ENCODE measurements around the gene AGPAT1.
A peak's percentile ranks its signal among the peaks of the same experiment; 100 is the strongest.

AGPAT1 gene

DNA sequence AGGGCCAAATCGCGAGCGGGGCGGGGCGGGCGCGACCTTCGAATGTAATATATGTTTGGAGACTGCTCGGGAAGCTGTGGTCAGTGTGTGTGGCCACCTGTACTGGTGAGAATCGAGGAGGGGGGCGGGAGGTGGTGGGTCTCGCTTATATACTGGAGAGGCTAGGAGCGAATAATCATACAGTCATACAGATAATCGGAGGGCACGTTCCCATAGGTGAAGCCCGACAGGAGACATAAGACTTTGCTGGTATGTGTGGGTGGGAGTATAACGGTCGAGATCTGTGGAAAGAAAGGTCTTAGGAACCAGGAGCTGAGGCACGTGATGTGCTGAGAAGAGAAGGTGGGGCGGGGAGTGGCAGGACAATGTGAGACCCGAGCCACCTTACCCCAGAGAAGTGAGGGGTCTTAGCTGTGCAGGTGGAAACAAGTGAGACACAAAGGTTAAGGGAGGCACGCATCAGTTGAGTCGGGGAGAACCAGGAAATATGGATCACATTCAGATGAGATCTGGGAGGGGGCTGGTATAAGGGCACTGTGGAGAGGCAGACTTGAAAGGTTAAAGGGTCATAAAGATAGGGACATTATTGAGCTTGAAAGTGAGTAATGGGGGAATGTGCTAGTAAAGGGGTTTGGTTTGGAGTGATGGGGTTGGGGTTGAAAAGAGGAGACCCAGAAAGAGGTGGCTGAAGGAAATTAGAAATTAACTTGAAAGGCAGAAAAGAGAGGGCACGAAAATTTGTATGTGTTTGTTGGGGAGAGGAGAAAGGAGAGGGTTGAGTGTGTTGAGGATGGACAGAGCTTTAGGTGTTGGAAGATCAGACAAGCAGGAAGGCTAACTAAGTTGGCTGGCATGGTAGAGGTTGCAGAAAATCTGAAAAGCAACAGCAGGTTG is 2.9 kb upstream of the AGPAT1 start:
- peak overlapping the region; percentile 75; the same call in 1 of the 2 replicates for H3K4me3 ChIP-seq (ENCODE audit: low read length)
- no peak overlapping the region for H3K27ac ChIP-seq (ENCODE audit: low read length)
- no peak for DNase-seq (ENCODE audit: low read depth, low spot score)
- H3K9me3 ChIP-seq (ENCODE audit: control insufficient read depth, insufficient read depth, low read length): no peaks in the 10 kb centered on the region
- no peaks in the 10 kb centered on the region for H3K27me3 ChIP-seq (ENCODE audit: control insufficient read depth, insufficient read depth, low read length)
- WGBS (ENCODE audit: insufficient coverage, insufficient read length): 100% methylated on average over 1 of the region's 24 CpGs
- no peaks in the 10 kb centered on the region; the same call in 1 of the 2 replicates for H3K4me1 ChIP-seq (ENCODE audit: control insufficient read depth, insufficient read depth, low read length)
- peaks cover 8% of the 10 kb centered on the region for H3K36me3 ChIP-seq (ENCODE audit: control insufficient read depth, insufficient read depth, low read length)

DNA sequence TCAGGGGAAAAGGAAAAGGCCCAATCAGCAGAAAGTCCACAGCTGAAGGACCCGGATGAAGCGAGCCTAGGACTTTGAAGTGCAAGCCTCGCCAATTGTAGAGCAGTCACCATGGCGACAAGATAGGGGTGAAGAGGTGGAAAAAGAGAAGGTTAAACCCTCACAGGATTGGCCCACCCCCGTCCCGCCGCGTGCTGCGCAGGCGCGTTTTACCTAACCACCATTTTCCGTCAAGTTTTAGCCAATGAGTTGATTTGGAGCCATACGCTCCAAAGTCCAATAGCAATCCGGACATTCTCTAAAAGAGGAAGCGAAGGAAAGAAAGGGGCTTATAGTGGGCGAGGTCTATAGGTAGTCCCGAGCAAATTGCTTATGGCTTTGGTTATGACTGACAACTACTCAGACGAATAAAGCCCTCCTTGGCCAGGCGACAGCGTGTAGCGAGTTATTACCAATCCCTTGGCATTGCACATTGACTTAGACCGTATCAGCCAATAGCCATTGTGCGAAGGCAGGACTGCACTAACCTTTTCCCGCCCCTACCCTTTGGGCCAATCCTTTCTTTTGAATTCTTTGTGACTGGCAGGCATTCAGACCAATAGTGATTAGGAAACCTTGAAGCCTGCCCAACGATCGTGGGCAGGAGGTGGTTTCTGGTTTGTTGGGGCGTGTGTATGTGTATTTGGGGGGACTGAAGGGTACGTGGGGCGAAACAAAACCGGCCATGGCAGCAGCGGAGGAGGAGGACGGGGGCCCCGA is 2.1 kb upstream of the AGPAT1 start, which contains the start of gene RNF5:
Gene RNF5 (plus strand): TSS at position 618 of the 759 bp plus-strand sequence. CDS start 107 bp downstream, at position 725.
- DNase-seq (ENCODE audit: low read depth, low spot score): peak; percentile 96
- Histone ChIP-seq H3K4me1 (ENCODE audit: control insufficient read depth, insufficient read depth, low read length) (no peaks in the 10 kb centered on the region; the same call in 1 of the 2 replicates), H3K9me3 (ENCODE audit: control insufficient read depth, insufficient read depth, low read length) (no peaks in the 10 kb centered on the region), H3K27me3 (ENCODE audit: control insufficient read depth, insufficient read depth, low read length) (no peaks in the 10 kb centered on the region), H3K4me3 (ENCODE audit: low read length) (peak within 1 kb of the TSS; percentile 98; the same call in 1 of the 2 replicates), H3K27ac (ENCODE audit: low read length) (no peak within 1 kb of the TSS), H3K36me3 (ENCODE audit: control insufficient read depth, insufficient read depth, low read length) (peaks cover 6% of the 10 kb centered on the region)
- no CpG with 5 or more reads among the region's 33 CpGs for WGBS (ENCODE audit: insufficient coverage, insufficient read length)

DNA sequence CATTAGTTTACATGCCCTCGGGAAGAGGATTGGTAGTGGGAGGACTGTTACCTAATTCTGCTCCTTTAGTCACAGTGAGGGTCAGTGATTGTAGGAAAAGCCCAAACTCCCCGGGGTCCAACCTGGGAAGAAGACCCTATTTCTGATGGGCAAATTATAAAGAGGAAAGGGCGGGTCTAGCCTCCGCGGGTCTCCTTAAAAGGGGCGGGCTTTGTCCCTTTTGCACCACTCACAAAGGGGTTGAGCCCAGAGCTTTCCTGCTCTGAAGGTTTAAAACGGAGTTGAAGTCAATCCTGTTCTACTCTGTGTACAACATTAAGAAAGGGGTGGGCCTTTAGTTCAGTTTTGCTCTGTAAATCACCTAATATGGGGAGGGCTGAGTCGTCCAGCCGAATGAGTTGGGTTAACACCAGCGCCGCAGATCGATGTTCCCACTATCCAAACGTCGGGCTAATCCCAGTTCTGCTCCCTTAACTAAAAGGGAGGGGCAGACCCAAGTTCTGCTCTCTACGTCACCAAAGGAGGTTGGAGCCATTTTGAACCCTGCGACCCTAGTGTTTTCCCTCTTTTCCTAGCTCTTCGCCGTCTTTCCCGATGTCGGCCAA is 1.4 kb upstream of the AGPAT1 start:
- DNase-seq (ENCODE audit: low read depth, low spot score): peak; percentile 98
- Histone ChIP-seq H3K4me1 (ENCODE audit: control insufficient read depth, insufficient read depth, low read length) (peaks cover 2% of the 10 kb centered on the region; the same call in 1 of the 2 replicates), H3K27me3 (ENCODE audit: control insufficient read depth, insufficient read depth, low read length) (no peaks in the 10 kb centered on the region), H3K9me3 (ENCODE audit: control insufficient read depth, insufficient read depth, low read length) (no peaks in the 10 kb centered on the region), H3K36me3 (ENCODE audit: control insufficient read depth, insufficient read depth, low read length) (peaks cover 6% of the 10 kb centered on the region; the same call in 1 of the 2 replicates), H3K27ac (ENCODE audit: low read length) (peak overlapping the region; percentile 49), H3K4me3 (ENCODE audit: low read length) (peak overlapping the region; percentile 98; the same call in 1 of the 2 replicates)
- WGBS (ENCODE audit: insufficient coverage, insufficient read length): no CpG with 5 or more reads among the region's 20 CpGs

DNA sequence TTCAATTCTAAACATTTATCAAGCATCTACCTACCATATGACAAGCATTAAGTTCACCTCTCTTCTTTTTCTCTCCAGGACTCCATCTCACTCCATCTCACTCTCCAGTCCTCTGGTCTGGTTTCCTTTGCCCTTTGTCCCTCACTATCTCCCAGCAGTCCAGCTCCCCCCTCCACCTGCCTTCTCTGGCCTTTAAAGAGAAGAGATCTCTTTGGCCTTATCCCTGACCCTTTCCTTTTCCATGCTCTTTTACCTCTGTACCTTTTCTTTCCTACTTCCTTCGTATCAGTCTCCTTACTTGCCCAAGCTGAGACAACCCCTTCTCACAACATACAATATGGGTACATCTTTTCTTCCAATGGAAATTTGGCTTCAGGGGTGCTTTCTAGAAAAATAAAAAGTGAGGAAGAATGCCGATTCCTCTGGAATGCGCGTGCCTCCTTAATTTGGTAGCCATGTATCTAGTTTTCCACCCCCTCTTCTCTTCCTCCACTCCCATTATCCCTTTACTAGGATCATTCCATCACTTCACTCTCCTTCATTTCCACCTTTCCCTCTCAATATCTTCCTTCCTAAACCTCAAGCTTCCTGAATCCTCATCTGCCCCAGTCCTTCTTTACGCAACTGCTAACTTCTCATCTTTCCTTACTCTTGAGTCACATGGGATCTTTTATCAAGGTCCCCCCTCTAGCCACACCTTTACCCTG is 745 bp upstream of the AGPAT1 start:
- Histone ChIP-seq H3K9me3 (ENCODE audit: control insufficient read depth, insufficient read depth, low read length) (no peaks in the 10 kb centered on the region), H3K4me3 (ENCODE audit: low read length) (peak overlapping the region; percentile 98; the same call in 1 of the 2 replicates), H3K36me3 (ENCODE audit: control insufficient read depth, insufficient read depth, low read length) (peaks cover 6% of the 10 kb centered on the region; the same call in 1 of the 2 replicates), H3K27ac (ENCODE audit: low read length) (peak overlapping the region; percentile 49), H3K4me1 (ENCODE audit: control insufficient read depth, insufficient read depth, low read length) (peaks cover 2% of the 10 kb centered on the region; the same call in 1 of the 2 replicates), H3K27me3 (ENCODE audit: control insufficient read depth, insufficient read depth, low read length) (no peaks in the 10 kb centered on the region)
- WGBS (ENCODE audit: insufficient coverage, insufficient read length): 100% methylated on average over 1 of the region's 5 CpGs
- DNase-seq (ENCODE audit: low read depth, low spot score): no peak

DNA sequence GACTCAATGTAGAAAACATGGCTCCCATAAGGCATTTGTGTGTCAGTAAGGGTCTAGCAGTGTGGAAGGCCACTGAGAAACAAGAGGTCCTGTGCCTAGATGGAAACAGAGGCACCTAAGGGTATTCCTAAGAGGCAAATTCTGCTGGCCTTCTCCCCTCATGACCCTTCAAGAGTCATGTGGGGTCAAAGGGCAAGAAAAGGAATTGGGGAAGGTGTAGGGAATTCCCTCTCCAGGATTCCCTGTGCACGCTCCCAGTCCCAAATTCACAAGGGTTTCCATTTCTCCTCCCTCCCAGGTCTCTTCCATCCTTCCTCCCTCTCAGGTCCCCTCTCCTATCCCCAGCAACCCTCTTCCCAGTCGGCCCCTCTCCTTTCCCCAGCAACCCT is 568 bp downstream of the AGPAT1 start:
- Histone ChIP-seq H3K27ac (ENCODE audit: low read length) (no peak overlapping the region), H3K4me1 (ENCODE audit: control insufficient read depth, insufficient read depth, low read length) (peaks cover 2% of the 10 kb centered on the region; the same call in 1 of the 2 replicates), H3K27me3 (ENCODE audit: control insufficient read depth, insufficient read depth, low read length) (no peaks in the 10 kb centered on the region), H3K36me3 (ENCODE audit: control insufficient read depth, insufficient read depth, low read length) (peaks cover 8% of the 10 kb centered on the region; the same call in 1 of the 2 replicates), H3K9me3 (ENCODE audit: control insufficient read depth, insufficient read depth, low read length) (no peaks in the 10 kb centered on the region), H3K4me3 (ENCODE audit: low read length) (peak overlapping the region; percentile 98; the same call in 1 of the 2 replicates)
- WGBS (ENCODE audit: insufficient coverage, insufficient read length): no CpG with 5 or more reads among the region's 2 CpGs
- no peak for DNase-seq (ENCODE audit: low read depth, low spot score)

DNA sequence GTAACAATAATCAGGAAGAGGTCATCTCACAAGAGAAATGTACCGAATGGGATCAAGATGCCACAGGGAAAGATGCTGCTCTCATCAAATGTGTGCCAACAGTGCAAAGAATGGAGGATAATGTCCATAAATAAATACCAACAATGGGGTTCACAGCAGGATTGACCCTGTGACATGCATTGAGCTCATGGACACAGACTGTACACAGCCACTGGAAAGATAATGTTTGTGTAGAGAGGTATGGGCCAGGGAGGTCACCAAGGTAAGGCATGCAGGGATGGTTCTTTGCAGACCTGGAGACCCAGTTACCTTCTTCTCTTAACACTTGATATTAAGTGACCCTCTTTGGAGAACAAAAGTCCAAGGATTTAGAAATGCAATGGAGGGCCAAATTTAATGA is 1.5 kb downstream of the AGPAT1 start:
- Histone ChIP-seq H3K27me3 (ENCODE audit: control insufficient read depth, insufficient read depth, low read length) (no peaks in the 10 kb centered on the region), H3K4me3 (ENCODE audit: low read length) (no peak overlapping the region), H3K27ac (ENCODE audit: low read length) (no peak overlapping the region), H3K9me3 (ENCODE audit: control insufficient read depth, insufficient read depth, low read length) (no peaks in the 10 kb centered on the region), H3K36me3 (ENCODE audit: control insufficient read depth, insufficient read depth, low read length) (peaks cover 16% of the 10 kb centered on the region; the same call in 1 of the 2 replicates), H3K4me1 (ENCODE audit: control insufficient read depth, insufficient read depth, low read length) (peaks cover 2% of the 10 kb centered on the region; the same call in 1 of the 2 replicates)
- WGBS (ENCODE audit: insufficient coverage, insufficient read length): no CpG with 5 or more reads among the region's 1 CpG
- DNase-seq (ENCODE audit: low read depth, low spot score): no peak

DNA sequence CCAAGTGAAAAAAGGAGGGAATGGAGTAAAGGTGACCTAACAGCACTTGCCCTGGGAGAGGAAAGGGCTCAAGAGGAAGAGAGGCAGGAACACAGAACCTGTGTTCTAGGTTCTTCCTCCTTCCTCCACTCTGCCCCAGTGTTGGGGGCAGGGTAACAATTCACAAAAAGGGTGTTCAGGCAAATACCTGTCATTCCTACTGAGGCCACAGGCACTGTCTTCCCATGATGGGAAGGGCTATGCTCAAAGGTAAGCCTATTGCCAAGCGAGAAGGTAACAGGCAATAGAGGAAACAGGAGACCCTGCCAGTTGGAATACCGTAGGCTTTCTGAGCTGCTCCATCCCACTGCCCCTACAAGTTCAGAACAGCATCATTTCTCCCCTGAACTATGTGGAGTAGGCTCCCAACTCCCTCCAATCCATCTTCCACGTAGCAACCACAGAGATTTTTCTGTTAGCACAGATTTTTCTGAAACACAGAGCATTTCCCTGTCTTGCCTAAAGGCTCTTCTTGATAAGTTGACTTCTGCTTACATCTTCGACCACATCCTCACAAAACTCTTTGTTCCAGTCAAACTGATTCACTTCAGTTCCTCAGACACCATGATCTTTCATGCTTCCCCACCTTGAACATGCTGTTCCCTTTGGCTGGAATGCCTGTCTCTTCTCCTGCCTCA is 2.7 kb downstream of the AGPAT1 start:
- no peaks in the 10 kb centered on the region for H3K9me3 ChIP-seq (ENCODE audit: control insufficient read depth, insufficient read depth, low read length)
- WGBS (ENCODE audit: insufficient coverage, insufficient read length): no CpG with 5 or more reads among the region's 4 CpGs
- H3K27ac ChIP-seq (ENCODE audit: low read length): no peak overlapping the region
- H3K4me1 ChIP-seq (ENCODE audit: control insufficient read depth, insufficient read depth, low read length): peaks cover 2% of the 10 kb centered on the region; the same call in 1 of the 2 replicates
- no peaks in the 10 kb centered on the region for H3K27me3 ChIP-seq (ENCODE audit: control insufficient read depth, insufficient read depth, low read length)
- H3K4me3 ChIP-seq (ENCODE audit: low read length): no peak overlapping the region
- peaks cover 18% of the 10 kb centered on the region; the same call in 1 of the 2 replicates for H3K36me3 ChIP-seq (ENCODE audit: control insufficient read depth, insufficient read depth, low read length)
- no peak for DNase-seq (ENCODE audit: low read depth, low spot score)

DNA sequence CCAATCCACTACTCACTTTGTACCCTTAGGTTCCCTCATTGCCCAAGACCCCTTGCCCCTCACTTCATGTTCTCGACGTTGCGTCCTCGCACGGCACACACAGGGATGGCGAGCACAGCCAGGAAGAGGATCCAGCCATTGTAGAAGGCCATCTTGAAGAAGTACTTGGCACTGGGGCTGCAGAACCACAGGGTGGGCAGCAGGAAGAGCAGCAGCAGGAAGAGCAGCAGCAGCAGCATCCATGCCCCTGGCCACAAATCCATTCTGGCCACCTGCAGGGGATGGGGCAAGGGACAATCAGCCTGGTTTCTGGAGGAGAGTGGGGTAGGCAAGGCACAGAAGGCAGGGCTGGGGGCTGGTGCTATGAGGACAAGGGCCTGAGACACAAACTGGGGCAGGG is 4.7 kb downstream of the AGPAT1 start:
- H3K27ac ChIP-seq (ENCODE audit: low read length): no peak overlapping the region
- H3K27me3 ChIP-seq (ENCODE audit: control insufficient read depth, insufficient read depth, low read length): no peaks in the 10 kb centered on the region
- no peaks in the 10 kb centered on the region for H3K9me3 ChIP-seq (ENCODE audit: control insufficient read depth, insufficient read depth, low read length)
- DNase-seq (ENCODE audit: low read depth, low spot score): no peak
- H3K4me3 ChIP-seq (ENCODE audit: low read length): no peak overlapping the region
- H3K4me1 ChIP-seq (ENCODE audit: control insufficient read depth, insufficient read depth, low read length): peaks cover 4% of the 10 kb centered on the region
- no CpG with 5 or more reads among the region's 6 CpGs for WGBS (ENCODE audit: insufficient coverage, insufficient read length)
- H3K36me3 ChIP-seq (ENCODE audit: control insufficient read depth, insufficient read depth, low read length): peaks cover 22% of the 10 kb centered on the region; the same call in 1 of the 2 replicates

DNA sequence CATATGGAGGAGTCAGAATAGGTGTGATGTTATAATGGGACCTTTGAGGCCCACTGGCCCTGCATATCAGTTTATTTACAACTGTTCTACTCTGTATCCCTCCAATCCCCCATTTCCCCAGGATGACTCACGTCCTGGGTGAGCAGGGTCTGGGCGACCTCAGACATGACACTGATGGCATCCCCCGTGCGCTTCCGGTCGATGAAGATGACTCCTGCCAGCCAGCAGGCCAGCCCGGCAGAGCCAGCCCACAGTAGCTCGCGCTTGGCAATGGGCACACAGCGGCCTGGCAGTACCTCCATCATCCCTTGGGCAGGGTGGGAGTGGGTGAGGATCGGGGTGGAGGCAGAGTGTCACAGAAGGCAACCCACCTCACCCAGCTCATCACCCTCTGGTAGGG is 5.6 kb downstream of the AGPAT1 start:
- H3K4me1 ChIP-seq (ENCODE audit: control insufficient read depth, insufficient read depth, low read length): peaks cover 4% of the 10 kb centered on the region
- no CpG with 5 or more reads among the region's 11 CpGs for WGBS (ENCODE audit: insufficient coverage, insufficient read length)
- H3K36me3 ChIP-seq (ENCODE audit: control insufficient read depth, insufficient read depth, low read length): peaks cover 22% of the 10 kb centered on the region; the same call in 1 of the 2 replicates

More for the DNA sequence above, 5.6 kb downstream of the AGPAT1 start:
- H3K27ac ChIP-seq (ENCODE audit: low read length): no peak overlapping the region
- DNase-seq (ENCODE audit: low read depth, low spot score): no peak
- no peak overlapping the region for H3K4me3 ChIP-seq (ENCODE audit: low read length)
- H3K27me3 ChIP-seq (ENCODE audit: control insufficient read depth, insufficient read depth, low read length): no peaks in the 10 kb centered on the region
- H3K9me3 ChIP-seq (ENCODE audit: control insufficient read depth, insufficient read depth, low read length): no peaks in the 10 kb centered on the region
